RWPE1 (cell line): Measurements from ENCODE around the gene HOXC11.

Source experiments
- CTCF ChIA-PET: fragments of 350-600 bp; sonication (Branson Sonifier 250); formaldehyde crosslinking; extraction: SDS; loops from one replicate; lab custom pipeline; 2021; lab: Yijun Ruan, JAX
- POLR2A ChIA-PET: fragments of 400-600 bp; formaldehyde crosslinking; extraction: SDS; loops from one replicate; lab custom pipeline; 2020; ENCODE audit warnings: antibody characterized with exemption; ENCODE audit not compliant: low non-redundant PET; lab: Yijun Ruan, JAX
- DNase-seq: peaks from one replicate; pipeline ENCODE4 v3.0.0; 2012; ENCODE audit warnings: low spot score
- H3K27ac ChIP-seq: fragments of 450-650 bp; 2 replicates; pipeline ENCODE4 v1.5.1; 2017
- TF ChIP-seq, protein P1 (sequence below): fragments of 450-650 bp; conservative IDR thresholded peaks from 2 replicates; pipeline ENCODE4 v1.5.1; 2017; ENCODE audit warnings: low read depth, mild to moderate bottlenecking

Gene HOXC11

DNA sequence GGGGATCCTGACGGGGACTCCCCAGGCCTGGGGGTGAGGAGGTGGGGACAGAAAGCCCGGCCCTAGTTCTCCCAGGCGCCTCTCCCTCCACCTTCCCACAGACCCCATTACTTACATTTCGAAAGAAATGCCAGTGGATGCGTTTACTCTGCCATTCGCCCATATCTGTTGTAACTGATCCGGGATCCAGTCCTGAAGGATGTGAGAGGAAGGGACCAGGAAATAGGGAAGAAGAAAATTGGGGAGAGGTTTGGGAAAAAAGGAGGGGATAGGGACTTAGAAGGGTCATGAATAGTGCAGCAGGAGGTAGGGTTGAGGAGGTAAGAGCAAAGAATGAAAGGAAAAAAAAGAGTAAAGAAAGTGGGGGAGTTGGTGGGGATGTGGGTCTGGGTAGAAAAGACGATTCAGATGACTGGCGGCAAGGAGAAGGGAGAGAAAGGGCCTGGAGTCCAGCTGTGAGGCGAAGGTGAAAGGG lies 17.1 kb upstream of the HOXC11 start:
- H3K27ac ChIP-seq: no peak overlapping the region
- TF ChIP-seq, protein P1, sequence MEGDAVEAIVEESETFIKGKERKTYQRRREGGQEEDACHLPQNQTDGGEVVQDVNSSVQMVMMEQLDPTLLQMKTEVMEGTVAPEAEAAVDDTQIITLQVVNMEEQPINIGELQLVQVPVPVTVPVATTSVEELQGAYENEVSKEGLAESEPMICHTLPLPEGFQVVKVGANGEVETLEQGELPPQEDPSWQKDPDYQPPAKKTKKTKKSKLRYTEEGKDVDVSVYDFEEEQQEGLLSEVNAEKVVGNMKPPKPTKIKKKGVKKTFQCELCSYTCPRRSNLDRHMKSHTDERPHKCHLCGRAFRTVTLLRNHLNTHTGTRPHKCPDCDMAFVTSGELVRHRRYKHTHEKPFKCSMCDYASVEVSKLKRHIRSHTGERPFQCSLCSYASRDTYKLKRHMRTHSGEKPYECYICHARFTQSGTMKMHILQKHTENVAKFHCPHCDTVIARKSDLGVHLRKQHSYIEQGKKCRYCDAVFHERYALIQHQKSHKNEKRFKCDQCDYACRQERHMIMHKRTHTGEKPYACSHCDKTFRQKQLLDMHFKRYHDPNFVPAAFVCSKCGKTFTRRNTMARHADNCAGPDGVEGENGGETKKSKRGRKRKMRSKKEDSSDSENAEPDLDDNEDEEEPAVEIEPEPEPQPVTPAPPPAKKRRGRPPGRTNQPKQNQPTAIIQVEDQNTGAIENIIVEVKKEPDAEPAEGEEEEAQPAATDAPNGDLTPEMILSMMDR: no peak
- ChIA-PET CTCF (interaction anchor here (1.0 to 2.2 kb wide), 2 partner anchors 148 to 209 kb away, joined by 3 to 5 read pairs; no protein-coding TSS in a partner anchor), POLR2A (no interaction called here)
- no peak for DNase-seq

DNA sequence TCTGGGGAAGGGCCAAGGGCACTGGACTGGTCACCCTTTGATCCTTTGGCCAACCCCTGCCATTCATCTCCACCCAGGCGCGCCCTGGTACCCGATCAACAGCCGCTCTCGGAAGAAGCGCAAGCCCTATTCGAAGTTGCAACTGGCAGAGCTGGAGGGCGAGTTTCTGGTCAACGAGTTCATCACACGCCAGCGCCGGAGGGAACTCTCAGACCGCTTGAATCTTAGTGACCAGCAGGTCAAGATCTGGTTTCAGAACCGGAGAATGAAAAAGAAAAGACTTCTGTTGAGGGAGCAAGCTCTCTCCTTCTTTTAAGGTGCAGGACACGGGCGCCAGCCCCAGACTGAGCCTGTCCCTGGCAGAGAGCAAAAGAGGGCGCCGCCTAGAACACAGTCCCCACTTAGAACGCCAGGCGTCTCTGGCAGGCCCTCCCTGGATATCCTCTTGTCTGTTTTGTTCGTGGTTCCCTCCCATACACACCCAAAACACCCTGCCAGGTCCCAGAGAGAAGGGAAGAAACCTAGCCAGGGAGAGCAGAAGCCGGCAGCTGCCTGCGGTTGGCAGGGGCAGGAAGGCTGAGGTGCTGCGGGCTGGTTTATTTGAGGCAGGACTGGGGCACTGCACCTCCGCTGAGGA lies 16.6 kb upstream of the HOXC11 start:
- no peak overlapping the region for H3K27ac ChIP-seq
- CTCF ChIA-PET: interaction anchor here (1.0 to 2.2 kb wide), 2 partner anchors 149 to 210 kb away, joined by 3 to 5 read pairs; no protein-coding TSS in a partner anchor
- DNase-seq: no peak
- POLR2A ChIA-PET: no interaction called here
- TF ChIP-seq, protein P1: no peak

DNA sequence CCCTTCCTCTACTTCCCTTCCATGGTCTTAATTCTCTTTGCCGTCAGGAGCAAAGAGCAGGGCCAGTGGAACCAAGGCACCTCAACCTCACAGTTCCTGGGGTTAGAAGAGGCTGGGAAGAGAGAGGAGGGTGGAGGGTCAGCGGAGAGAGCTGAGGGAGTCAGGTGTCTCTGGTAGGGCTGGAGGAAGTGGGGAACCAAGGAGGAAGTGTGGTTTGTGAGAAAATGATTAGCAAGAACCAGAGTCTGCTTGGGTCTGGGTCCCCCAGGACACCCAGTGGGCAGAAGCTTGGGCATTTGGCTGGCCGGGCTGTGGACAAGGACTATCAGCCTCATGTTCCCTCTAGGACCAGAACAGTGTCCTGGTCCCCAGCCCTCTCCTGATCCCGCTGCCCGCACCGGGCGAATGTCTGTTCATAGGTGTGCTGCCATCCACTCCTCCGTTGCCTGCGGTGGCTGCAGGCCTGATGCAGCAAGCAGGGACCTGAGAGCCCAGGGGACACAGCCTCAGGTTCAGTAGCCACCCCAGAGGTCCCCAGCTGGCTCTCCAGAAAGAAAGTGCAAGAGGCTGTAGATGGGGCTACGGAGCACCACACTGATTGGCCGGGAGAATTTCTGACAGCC lies 15.9 kb upstream of the HOXC11 start:
- ChIA-PET POLR2A (no interaction called here), CTCF (no interaction called here)
- no peak for DNase-seq
- no peak overlapping the region for H3K27ac ChIP-seq
- TF ChIP-seq, protein P1: no peak

DNA sequence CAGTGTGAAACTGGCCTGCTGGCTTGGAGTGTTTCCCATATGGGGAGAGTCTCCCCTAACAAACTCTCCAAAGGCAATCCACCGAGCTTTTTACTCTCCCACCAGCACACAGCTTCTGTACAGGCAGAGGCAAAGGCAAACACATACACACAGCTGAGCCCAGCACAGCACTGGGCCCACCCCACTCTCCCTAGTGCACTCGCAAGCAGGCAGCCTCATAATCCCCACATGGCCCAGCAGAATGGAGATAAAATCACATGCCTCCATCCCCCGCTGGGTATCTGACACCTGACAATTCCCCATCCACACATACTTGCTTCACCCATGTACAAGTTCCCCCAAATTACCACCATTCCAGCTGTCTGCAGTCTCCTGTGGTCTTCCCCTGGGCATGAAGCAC lies 14.8 kb upstream of the HOXC11 start:
- ChIA-PET POLR2A (no interaction called here), CTCF (interaction anchor here (0.6 kb wide), 1 partner anchor 12 kb away, joined by 3 read pairs; no protein-coding TSS in a partner anchor)
- H3K27ac ChIP-seq: no peak overlapping the region
- no peak for DNase-seq
- TF ChIP-seq, protein P1: no peak

DNA sequence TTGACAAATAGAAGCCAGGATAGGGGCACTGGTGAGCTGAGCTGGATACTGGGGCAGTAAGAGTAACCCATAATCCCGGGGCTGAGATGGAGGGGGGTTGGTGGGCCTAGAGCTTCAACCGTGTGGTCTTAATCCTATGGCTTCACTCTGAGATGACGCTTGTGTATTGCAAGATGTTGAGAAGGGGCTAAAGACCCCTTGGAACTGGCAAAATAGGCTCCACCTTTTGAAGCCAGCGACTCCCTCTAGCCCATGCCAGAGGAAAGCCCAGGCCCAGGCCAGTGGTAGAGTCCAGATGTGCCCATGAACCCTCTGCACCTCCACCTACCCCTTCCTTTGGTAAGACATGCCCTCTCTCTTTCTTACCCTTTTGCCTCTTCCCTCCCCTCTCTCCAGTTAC lies 13.6 kb upstream of the HOXC11 start:
- DNase-seq: no peak
- no peak overlapping the region for H3K27ac ChIP-seq
- ChIA-PET POLR2A (no interaction called here), CTCF (interaction anchor here (1.0 to 1.1 kb wide), 2 partner anchors 26 to 213 kb away, joined by 3 to 5 read pairs; partner anchors contain the start of gene HOXC10)
- TF ChIP-seq, protein P1: no peak

DNA sequence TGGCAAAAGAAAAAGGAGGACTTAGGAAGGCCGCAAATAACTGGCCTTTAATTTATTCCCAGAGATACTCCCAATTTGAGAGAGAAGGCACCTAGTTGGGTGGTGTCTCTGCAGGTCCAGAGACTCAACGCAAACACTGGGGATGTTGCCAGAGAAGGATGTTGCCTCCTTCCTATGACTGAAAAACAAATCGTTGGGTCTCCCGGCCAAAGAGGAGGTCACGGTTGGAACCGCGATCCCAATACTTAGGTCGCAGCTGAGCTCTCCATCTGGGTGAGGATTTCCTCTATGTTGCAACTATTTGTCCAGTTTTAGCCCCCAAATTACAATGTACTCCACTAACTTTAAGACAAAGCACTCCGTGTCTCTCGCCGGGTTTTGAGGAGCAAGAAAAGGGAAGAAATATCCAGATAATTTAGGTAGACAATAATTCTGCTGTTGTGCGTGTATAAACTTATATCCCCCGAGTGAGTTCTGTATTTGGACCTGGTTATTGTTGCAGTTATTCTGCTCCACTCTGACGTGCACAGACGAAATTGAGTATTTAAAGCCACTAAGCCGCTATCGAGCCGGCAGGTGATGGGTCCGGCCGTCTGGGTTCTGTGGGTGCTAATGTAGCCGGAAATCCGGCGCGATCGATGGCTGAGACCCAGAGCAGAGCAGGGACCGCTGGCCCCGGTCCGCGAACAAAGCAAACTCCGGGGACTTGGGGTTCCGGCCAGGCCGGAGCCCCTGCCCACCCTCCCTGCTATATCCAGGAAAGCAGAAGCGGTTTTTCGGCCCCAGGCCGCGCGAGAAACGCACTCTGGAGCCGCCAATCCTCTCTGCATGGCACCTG lies 12.5 kb upstream of the HOXC11 start:
- TF ChIP-seq, protein P1: no peak
- POLR2A ChIA-PET: no interaction called here
- CTCF ChIA-PET: no interaction called here
- no peak for DNase-seq
- no peak overlapping the region for H3K27ac ChIP-seq
